Neural progenitor cell (in vitro differentiated cells): Measurements from ENCODE around the gene APLP2.

ENCODE experiments used
- CTCF ChIP-seq: fragments of 200-600 bp; sonication (generic); IDR thresholded peaks from 2 replicates; pipeline ENCODE4 v1.5.1; 2017; ENCODE audit warnings: antibody characterized with exemption, mild to moderate bottlenecking
- EZH2 ChIP-seq: fragments of 200-600 bp; sonication (generic); IDR thresholded peaks from 2 replicates; pipeline ENCODE4 v1.6.1; 2017; ENCODE audit warnings: antibody characterized with exemption, mild to moderate bottlenecking, moderate library complexity
- EZH2phosphoT487 ChIP-seq: fragments of 200-600 bp; sonication (generic); IDR thresholded peaks from 2 replicates; pipeline ENCODE4 v1.6.1; 2017; ENCODE audit warnings: antibody characterized with exemption

GRCh38 chr11:130096042-130096441 is 26.3 kb downstream of the APLP2 start:
- TF ChIP-seq EZH2 (no peak), CTCF (no peak), EZH2phosphoT487 (no peak)
